Measurements from ENCODE around the gene LUC7L3. TPM values are rescaled to one million over a fixed set of nuclear protein-coding genes. Genes with fewer than 3 reads are reported as not detected.
"Not testable (repeated sequence)": the region's sequence is repeated elsewhere in the genome, so short reads cannot be mapped to it uniquely, and the experiment has no call there.

LUC7L3 gene
- total and polyA plus RNA-seq, 5 donors, result 61.7 to 76.7 (median 67.5) TPM

GRCh38 chr17:50696365-50696879, 23.0 kb upstream of the LUC7L3 start:
- intact Hi-C loops (cut with DNase I), result no loop called here
- Histone ChIP-seq H3K4me1 (ENCODE audit: control insufficient read depth, insufficient read depth, low read length) (no peaks in the 10 kb centered on the region), H3K4me3 (ENCODE audit: low read length) (no peak overlapping the region), H3K9me3 (ENCODE audit: control insufficient read depth, low read length) (no peaks in the 10 kb centered on the region), H3K27me3 (ENCODE audit: control insufficient read depth, insufficient read depth) (no peaks in the 10 kb centered on the region), H3K27ac (ENCODE audit: low read length) (no peak overlapping the region)
- 85% methylated on average over 3 of the region's 3 CpGs for WGBS
- ATAC-seq (no peak), DNase-seq (no peak)

- intact Hi-C loops (cut with DNase I), result no loop called here
- no peak overlapping the region for H3K27ac ChIP-seq (ENCODE audit: low read length)
- WGBS, result 89% methylated on average over 3 of the region's 3 CpGs
- DNase-seq, result no peak
- no peaks in the 10 kb centered on the region for H3K9me3 ChIP-seq (ENCODE audit: control insufficient read depth, low read length)
- no peaks in the 10 kb centered on the region for H3K27me3 ChIP-seq (ENCODE audit: control insufficient read depth, insufficient read depth)
- no peaks in the 10 kb centered on the region for H3K4me1 ChIP-seq (ENCODE audit: control insufficient read depth, insufficient read depth, low read length)
- H3K4me3 ChIP-seq (ENCODE audit: low read length), result no peak overlapping the region
- ATAC-seq, result no peak
Measured at GRCh38 chr17:50697062-50697461, 22.3 kb upstream of the LUC7L3 start.

GRCh38 chr17:50697663-50698272, 21.6 kb upstream of the LUC7L3 start:
- WGBS, result 48% methylated on average over 3 of the region's 3 CpGs
- Histone ChIP-seq H3K4me1 (ENCODE audit: control insufficient read depth, insufficient read depth, low read length) (no peaks in the 10 kb centered on the region), H3K27ac (ENCODE audit: low read length) (no peak overlapping the region), H3K9me3 (ENCODE audit: control insufficient read depth, low read length) (no peaks in the 10 kb centered on the region), H3K27me3 (ENCODE audit: control insufficient read depth, insufficient read depth) (no peaks in the 10 kb centered on the region), H3K4me3 (ENCODE audit: low read length) (no peak overlapping the region)
- intact Hi-C loops (cut with DNase I), result no loop called here
- no peak for DNase-seq
- ATAC-seq, result no peak

GRCh38 chr17:50699410-50699809, 20.0 kb upstream of the LUC7L3 start:
- DNase-seq, result no peak
- ATAC-seq, result peak in 1 of 2 donors; percentile 9
- WGBS, result 80% methylated on average over 7 of the region's 7 CpGs
- Histone ChIP-seq H3K4me3 (ENCODE audit: low read length) (no peak overlapping the region), H3K27me3 (ENCODE audit: control insufficient read depth, insufficient read depth) (no peaks in the 10 kb centered on the region), H3K9me3 (ENCODE audit: control insufficient read depth, low read length) (no peaks in the 10 kb centered on the region), H3K27ac (ENCODE audit: low read length) (no peak overlapping the region), H3K4me1 (ENCODE audit: control insufficient read depth, insufficient read depth, low read length) (no peaks in the 10 kb centered on the region)
- intact Hi-C loops (cut with DNase I), result no loop called here

GRCh38 chr17:50703162-50703561, 16.2 kb upstream of the LUC7L3 start:
- no peaks in the 10 kb centered on the region for H3K4me1 ChIP-seq (ENCODE audit: control insufficient read depth, insufficient read depth, low read length)
- no peaks in the 10 kb centered on the region for H3K27me3 ChIP-seq (ENCODE audit: control insufficient read depth, insufficient read depth)
- no peak overlapping the region for H3K27ac ChIP-seq (ENCODE audit: low read length)
- WGBS, result 89% methylated on average over 3 of the region's 3 CpGs
- H3K4me3 ChIP-seq (ENCODE audit: low read length), result no peak overlapping the region
- intact Hi-C loops (cut with DNase I), result no loop called here
- DNase-seq (no peak), ATAC-seq (no peak)
- no peaks in the 10 kb centered on the region for H3K9me3 ChIP-seq (ENCODE audit: control insufficient read depth, low read length)

- ATAC-seq (peak; percentile 86), DNase-seq (peak; percentile 87 to 95 (median 94))
- Histone ChIP-seq H3K9me3 (ENCODE audit: control insufficient read depth, low read length) (no peaks in the 10 kb centered on the region), H3K4me3 (ENCODE audit: low read length) (peak within 1 kb of the TSS; percentile 78), H3K27ac (ENCODE audit: low read length) (peak within 1 kb of the TSS; percentile 99), H3K4me1 (ENCODE audit: control insufficient read depth, insufficient read depth, low read length) (peaks cover 7% of the 10 kb centered on the region), H3K27me3 (ENCODE audit: control insufficient read depth, insufficient read depth) (no peaks in the 10 kb centered on the region)
- intact Hi-C loops (cut with DNase I), result no loop called here
- under 1% methylated on average over 74 of the region's 74 CpGs for WGBS
Measured at GRCh38 chr17:50707289-50708049, 11.9 kb upstream of the LUC7L3 start, which contains the start of gene ANKRD40. TSS of gene ANKRD40 (minus strand) at chr17:50707914. CDS start at chr17:50707654, 260 bp downstream.

GRCh38 chr17:50708050-50709000, 11.1 kb upstream of the LUC7L3 start:
- DNase-seq (no peak), ATAC-seq (peak; percentile 3 to 20)
- Histone ChIP-seq H3K4me3 (ENCODE audit: low read length) (peak overlapping the region; percentile 78), H3K4me1 (ENCODE audit: control insufficient read depth, insufficient read depth, low read length) (peaks cover 7% of the 10 kb centered on the region), H3K9me3 (ENCODE audit: control insufficient read depth, low read length) (no peaks in the 10 kb centered on the region), H3K27me3 (ENCODE audit: control insufficient read depth, insufficient read depth) (no peaks in the 10 kb centered on the region), H3K27ac (ENCODE audit: low read length) (peak overlapping the region; percentile 99)
- intact Hi-C loops (cut with DNase I), result no loop called here
- 2% methylated on average over 6 of the region's 6 CpGs for WGBS

GRCh38 chr17:50709053-50709452, 10.3 kb upstream of the LUC7L3 start:
- intact Hi-C loops (cut with DNase I); H3K9me3 ChIP-seq (ENCODE audit: control insufficient read depth, low read length); H3K4me1 ChIP-seq (ENCODE audit: control insufficient read depth, insufficient read depth, low read length); H3K27me3 ChIP-seq (ENCODE audit: control insufficient read depth, insufficient read depth); ATAC-seq; H3K4me3 ChIP-seq (ENCODE audit: low read length); DNase-seq: not testable (repeated sequence)
- peak overlapping the region; percentile 77 for H3K27ac ChIP-seq (ENCODE audit: low read length)
- 85% methylated on average over 4 of the region's 4 CpGs for WGBS

- H3K4me1 ChIP-seq (ENCODE audit: control insufficient read depth, insufficient read depth, low read length), result peaks cover 7% of the 10 kb centered on the region
- no peaks in the 10 kb centered on the region for H3K9me3 ChIP-seq (ENCODE audit: control insufficient read depth, low read length)
- no peaks in the 10 kb centered on the region for H3K27me3 ChIP-seq (ENCODE audit: control insufficient read depth, insufficient read depth)
- WGBS, result 88% methylated on average over 2 of the region's 2 CpGs
- intact Hi-C loops (cut with DNase I), result no loop called here
- ATAC-seq, result no peak
- H3K27ac ChIP-seq (ENCODE audit: low read length), result no peak overlapping the region
- no peak overlapping the region for H3K4me3 ChIP-seq (ENCODE audit: low read length)
- DNase-seq, result no peak
Measured at GRCh38 chr17:50710025-50710424, 9.4 kb upstream of the LUC7L3 start.

- WGBS, result 89% methylated on average over 4 of the region's 4 CpGs
- Histone ChIP-seq H3K9me3 (ENCODE audit: control insufficient read depth, low read length) (no peaks in the 10 kb centered on the region), H3K4me3 (ENCODE audit: low read length) (no peak overlapping the region), H3K4me1 (ENCODE audit: control insufficient read depth, insufficient read depth, low read length) (peaks cover 7% of the 10 kb centered on the region), H3K27me3 (ENCODE audit: control insufficient read depth, insufficient read depth) (no peaks in the 10 kb centered on the region), H3K27ac (ENCODE audit: low read length) (no peak overlapping the region)
- DNase-seq (no peak), ATAC-seq (no peak)
- intact Hi-C loops (cut with DNase I), result no loop called here
Measured at GRCh38 chr17:50710650-50711049, 8.8 kb upstream of the LUC7L3 start.

All from right cardiac atrium (tissue), 5 donors.